HT1080 (cell line): Measurements from ENCODE around the gene GSS. TPM values are rescaled to one million over a fixed set of nuclear protein-coding genes. Genes with fewer than 3 reads are reported as not detected.

Experiments
- DNase-seq: peaks from one replicate; pipeline ENCODE4 v3.0.0-alpha.2; 2015; ENCODE audit warnings: low read depth
- total RNA-seq: library from RNA; depleted of rRNA; stranded (reverse); fragments of >200 nt; shearing (Covaris generic); gene quantifications from 2 replicates; pipeline ENCODE4 v1.2.3, GENCODE V29; 2014

Gene GSS
- total RNA-seq, 1 experiment from 2014 or later, result 95.1 TPM

GRCh38 chr20:34979366-34980153, 24.0 kb upstream of the GSS start:
- DNase-seq, result no peak

GRCh38 chr20:34978092-34978744, 22.6 kb upstream of the GSS start:
- DNase-seq, result no peak

GRCh38 chr20:34977365-34978091, 21.9 kb upstream of the GSS start:
- DNase-seq, result no peak

DNA sequence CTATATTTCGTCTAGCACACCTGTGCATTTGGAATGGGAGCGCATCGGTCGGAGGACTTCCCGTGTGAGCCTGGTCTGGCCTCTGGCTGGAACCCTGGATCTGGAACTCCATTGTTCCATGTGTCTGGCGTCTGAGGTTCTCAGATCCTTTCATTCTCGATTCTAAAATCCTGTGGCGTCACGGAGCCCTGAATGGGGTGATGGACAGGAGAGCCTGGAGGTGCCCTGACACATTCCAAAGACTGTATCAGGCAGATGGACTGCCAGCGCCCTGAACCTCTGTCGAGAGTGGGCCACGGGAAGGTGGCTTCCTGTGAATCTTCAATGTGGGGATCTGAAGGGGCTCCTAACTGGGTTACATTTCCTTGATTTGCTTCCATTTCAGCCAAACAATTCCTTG, 20.7 kb upstream of the GSS start:
- DNase-seq, result no peak

DNA sequence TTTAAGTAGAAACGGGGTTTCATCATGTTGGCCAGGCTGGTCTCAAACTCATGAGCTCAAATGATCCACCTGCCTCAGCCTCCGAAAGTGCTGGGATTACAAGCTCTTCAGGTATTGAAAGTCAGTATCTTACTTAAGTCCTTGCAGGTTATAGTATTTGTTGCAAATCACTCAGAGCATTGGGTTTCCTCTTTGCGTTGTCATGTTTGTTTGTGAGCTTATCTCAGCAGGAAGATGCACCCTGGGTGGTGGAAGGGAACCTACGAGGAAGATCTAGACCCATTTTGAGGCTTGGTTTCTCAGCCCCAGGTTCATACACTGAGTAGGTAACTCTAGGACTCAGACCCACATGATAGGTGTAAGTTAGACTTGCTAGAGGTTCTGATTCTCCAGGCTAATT, 18.6 kb upstream of the GSS start:
- DNase-seq, result no peak

GRCh38 chr20:34971561-34972235, 16.1 kb upstream of the GSS start:
- no peak for DNase-seq

- no peak for DNase-seq
These were observed 15.4 kb upstream of the GSS start for GRCh38 chr20:34970846-34971560.

GRCh38 chr20:34970193-34970840, 14.7 kb upstream of the GSS start:
- DNase-seq, result no peak

- no peak for DNase-seq
These were observed 12.6 kb upstream of the GSS start for GRCh38 chr20:34968042-34968775.

DNA sequence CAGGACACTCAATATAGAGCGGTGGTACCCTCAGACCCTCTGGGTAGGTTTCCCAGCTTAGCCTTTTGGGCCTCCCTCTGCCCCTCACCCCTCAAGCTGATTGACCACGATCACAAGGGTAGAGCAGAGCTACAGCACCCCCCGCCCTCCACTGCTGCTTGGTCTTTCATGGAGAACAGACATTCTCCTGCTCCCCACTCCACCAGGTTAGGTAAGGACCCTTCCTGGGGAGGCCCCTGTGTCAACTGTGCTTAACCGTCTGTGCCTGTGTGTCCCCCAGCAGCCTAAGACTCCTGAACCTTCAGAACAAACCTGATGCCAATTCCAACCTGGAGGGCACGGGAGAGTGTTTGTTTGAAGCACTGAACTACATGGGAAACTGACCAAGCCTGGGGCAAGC, 11.8 kb upstream of the GSS start:
- DNase-seq, result no peak

- no peak for DNase-seq
These were observed 9.4 kb upstream of the GSS start for GRCh38 chr20:34965051-34965450.

DNA sequence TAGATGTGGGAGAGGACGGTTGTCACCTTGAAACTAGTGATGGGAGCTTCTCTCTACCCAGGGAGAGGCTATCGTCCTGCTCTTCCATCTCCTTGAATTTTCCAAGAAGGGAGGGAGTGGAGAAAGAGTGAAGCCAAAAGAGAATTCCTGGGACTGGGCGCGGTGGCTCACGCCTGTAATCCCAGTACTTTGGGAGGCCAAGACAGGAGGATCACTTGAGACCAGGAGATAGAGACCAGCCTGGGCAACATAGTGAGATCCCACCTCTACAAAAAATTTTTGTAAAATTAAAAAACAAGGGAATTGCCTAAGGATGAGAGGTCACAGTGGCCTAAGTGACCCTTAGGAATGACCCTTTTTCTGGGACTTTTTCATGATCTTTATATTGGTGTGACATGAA, 8.9 kb upstream of the GSS start:
- DNase-seq, result no peak

DNA sequence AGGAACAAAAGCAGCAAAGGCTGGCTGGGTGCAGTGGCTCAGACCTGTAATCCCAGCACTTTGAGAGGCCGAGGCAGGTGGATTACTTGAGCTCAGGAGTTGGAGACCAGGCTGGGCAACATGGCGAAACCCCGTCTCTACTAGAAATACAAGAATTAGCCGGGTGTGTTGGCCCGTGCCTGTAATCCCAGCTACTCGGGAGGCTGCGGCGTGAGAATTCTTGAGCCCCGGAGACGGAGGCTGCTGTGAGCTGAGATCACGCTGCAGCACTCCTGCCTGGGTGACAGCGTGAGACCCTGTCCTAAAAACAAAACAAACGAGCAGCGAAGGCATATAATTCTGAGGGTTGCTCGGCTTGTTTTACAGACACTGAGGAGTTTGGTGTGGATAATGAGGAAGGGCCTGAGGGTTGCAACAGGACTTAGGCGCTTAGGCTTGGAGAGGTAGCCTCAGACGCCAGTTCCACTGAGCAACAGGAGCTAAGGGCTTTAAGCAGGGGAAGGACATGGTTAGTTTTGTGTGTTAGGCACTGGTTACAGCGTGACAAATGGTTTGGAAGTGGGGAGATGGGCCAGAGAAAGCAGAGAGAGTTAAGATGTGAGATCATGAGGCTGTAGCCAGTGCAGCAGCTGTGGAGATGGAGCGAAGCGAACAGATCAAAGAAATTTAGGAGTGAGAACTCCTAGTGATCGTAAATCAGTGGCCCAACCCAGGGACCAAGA, 1.3 kb upstream of the GSS start:
- DNase-seq, result no peak

DNA sequence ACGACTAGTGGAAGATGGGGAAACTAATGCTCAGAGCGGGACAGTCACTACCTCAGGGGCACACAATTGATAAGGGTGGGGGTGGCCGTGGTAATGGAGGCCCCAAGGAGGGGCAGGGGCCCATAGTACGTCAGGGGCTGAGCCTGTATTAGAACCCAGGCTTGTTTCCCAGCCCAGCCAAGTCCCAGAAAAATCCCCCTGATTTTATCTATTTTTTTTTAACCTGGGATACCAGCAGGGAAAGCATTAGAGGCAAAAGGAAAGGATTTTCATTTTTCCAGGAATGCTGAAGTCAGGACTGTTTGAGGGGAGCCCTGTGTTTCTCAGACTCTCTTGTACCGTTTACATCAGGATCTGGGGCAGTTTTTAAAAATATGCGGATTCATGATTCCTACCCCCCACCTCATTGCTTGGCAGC, 444 bp upstream of the GSS start:
- no peak for DNase-seq

DNA sequence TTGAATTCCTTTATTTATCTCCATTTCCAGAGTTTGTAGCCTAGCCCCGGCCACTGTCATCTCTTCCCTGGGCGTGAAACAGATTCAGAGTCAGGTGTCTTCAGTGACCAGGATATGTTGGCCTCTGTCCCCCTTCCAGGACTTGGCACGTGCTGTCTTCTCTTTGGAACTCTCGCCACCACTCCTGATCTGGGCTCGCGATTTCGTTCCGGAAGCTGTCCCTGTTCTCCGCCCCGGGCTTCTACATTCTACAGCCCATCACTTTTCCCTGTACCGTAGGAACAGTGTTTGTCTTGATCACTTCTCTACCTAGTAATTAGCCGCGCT, 739 bp downstream of the GSS start:
- peak; percentile 37 for DNase-seq

DNA sequence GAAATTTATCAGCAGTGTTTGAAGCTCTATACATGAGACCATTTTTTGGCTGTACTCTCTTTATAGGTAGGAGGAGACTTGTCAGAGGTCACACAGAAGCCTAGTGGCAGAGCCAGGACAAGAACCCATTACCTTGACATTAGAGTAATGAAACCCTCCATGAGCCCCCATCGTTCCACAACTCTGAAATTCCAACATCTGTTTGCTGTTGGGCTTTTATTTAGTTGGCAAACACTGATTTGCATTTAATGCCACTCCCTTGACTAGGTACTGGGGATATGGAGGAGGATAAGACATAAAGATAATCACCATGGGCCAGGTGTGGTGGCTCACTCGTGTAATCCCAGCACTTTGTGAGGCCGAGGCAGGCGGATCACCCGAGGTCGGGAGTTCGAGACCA, 1.6 kb downstream of the GSS start:
- no peak for DNase-seq

DNA sequence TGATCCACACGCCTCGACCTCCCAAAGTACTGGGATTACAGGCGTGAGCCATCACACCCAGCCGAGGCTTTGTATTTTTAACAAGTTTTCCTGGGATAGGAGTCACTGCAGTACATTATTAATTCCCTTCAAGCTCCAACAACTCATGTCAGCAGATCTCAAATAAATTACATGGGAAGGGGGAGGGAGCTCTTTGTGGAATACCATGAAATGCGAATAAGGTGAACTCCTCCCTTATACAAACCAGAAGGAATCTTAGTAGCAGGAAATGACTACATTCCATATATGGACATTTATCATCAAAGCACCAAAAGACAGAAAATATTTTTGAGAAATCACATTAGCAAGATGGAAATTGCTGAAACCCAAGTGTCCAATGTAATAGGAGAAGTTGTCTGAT, 2.9 kb downstream of the GSS start:
- no peak for DNase-seq

DNA sequence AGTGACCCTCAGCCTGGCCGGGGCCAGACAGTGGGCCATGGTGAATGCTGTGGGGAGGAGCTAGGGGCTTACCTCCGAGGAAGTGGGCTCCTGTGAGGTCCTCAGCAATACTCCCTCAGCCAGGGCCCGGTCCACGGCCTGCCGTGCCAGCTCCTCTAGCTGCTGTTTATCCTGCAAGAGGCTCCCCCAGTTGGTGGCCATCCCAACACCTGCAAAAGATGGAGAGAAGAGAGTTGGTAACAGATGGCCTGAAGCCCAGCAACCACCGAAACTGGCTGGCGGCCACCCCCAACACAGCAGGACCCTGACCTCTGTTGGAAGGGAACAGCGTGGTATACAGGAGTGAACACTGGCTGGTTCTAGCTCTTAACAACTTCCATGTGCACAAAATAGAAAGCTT, 4.0 kb downstream of the GSS start:
- no peak for DNase-seq

- DNase-seq, result no peak
These were observed 4.4 kb downstream of the GSS start for GRCh38 chr20:34951252-34951651.
